NCI-H2107 (cell line): Measurements from ENCODE around the gene FBXL5.
"Not testable (repeated sequence)": the region's sequence is repeated elsewhere in the genome, so short reads cannot be mapped to it uniquely, and the experiment has no call there.

ENCODE experiments used
- DNase-seq: peaks from one replicate; lab custom pipeline; 2025; lab: John Stamatoyannopoulos, UW

Gene FBXL5

GRCh38 chr4:15651676-15652075 is 3.5 kb downstream of the FBXL5 start:
- no peak for DNase-seq

GRCh38 chr4:15649914-15650545 is 5.1 kb downstream of the FBXL5 start:
- DNase-seq = no peak

GRCh38 chr4:15648600-15648999 is 6.6 kb downstream of the FBXL5 start:
- no peak for DNase-seq

- no peak for DNase-seq
These were observed 16.7 kb downstream of the FBXL5 start for GRCh38 chr4:15638418-15638817.

- no peak for DNase-seq
These were observed 18.3 kb downstream of the FBXL5 start for GRCh38 chr4:15636818-15637217.

- not testable (repeated sequence) for DNase-seq
These were observed 37.8 kb downstream of the FBXL5 start for GRCh38 chr4:15617407-15617806.

GRCh38 chr4:15614891-15615290 is 40.3 kb downstream of the FBXL5 start:
- not testable (repeated sequence) for DNase-seq

- DNase-seq = no peak
These were observed 43.0 kb downstream of the FBXL5 start for GRCh38 chr4:15612136-15612535.

- no peak for DNase-seq
These were observed 44.3 kb downstream of the FBXL5 start for GRCh38 chr4:15610855-15611254.

GRCh38 chr4:15605537-15605936 is 49.6 kb downstream of the FBXL5 start:
- no peak for DNase-seq

GRCh38 chr4:15601862-15602261 is 53.3 kb downstream of the FBXL5 start:
- no peak for DNase-seq

- no peak for DNase-seq
These were observed 55.0 kb downstream of the FBXL5 start for GRCh38 chr4:15600176-15600575.

- no peak for DNase-seq
These were observed 56.5 kb downstream of the FBXL5 start for GRCh38 chr4:15598644-15599043.

- DNase-seq = no peak
These were observed 62.4 kb downstream of the FBXL5 start for GRCh38 chr4:15592799-15593198.

- DNase-seq = no peak
These were observed 67.5 kb downstream of the FBXL5 start for GRCh38 chr4:15587649-15588048.

GRCh38 chr4:15586066-15586465 is 69.1 kb downstream of the FBXL5 start:
- no peak for DNase-seq

GRCh38 chr4:15585331-15585730 is 69.8 kb downstream of the FBXL5 start:
- no peak for DNase-seq

- DNase-seq = no peak
These were observed 70.4 kb downstream of the FBXL5 start for GRCh38 chr4:15584785-15585184.

GRCh38 chr4:15577508-15577907 is 77.6 kb downstream of the FBXL5 start:
- DNase-seq = no peak

- DNase-seq = no peak
These were observed 79.2 kb downstream of the FBXL5 start for GRCh38 chr4:15575966-15576365.

GRCh38 chr4:15569746-15570145 is 85.4 kb downstream of the FBXL5 start:
- no peak for DNase-seq

GRCh38 chr4:15568821-15569220 is 86.3 kb downstream of the FBXL5 start:
- DNase-seq = no peak

- no peak for DNase-seq
These were observed 91.3 kb downstream of the FBXL5 start for GRCh38 chr4:15563871-15564270.

- no peak for DNase-seq
These were observed 92.5 kb downstream of the FBXL5 start for GRCh38 chr4:15562623-15563022.

- DNase-seq = no peak
These were observed 93.0 kb downstream of the FBXL5 start for GRCh38 chr4:15562114-15562513.
